GM23248 (cell line): ENCODE measurements around the gene CNGB1.

Source experiments
- EZH2 ChIP-seq: fragments of 200-600 bp; sonication (generic); IDR thresholded peaks from 2 replicates; pipeline ENCODE4 v1.6.1; 2018; ENCODE audit warnings: antibody characterized with exemption, mild to moderate bottlenecking; ENCODE audit not compliant: insufficient read depth, poor library complexity, severe bottlenecking
- EZH2phosphoT487 ChIP-seq: fragments of 200-600 bp; sonication (generic); IDR thresholded peaks from 2 replicates; pipeline ENCODE4 v1.6.1; 2018; ENCODE audit warnings: antibody characterized with exemption, moderate library complexity, mild to moderate bottlenecking, low read depth; ENCODE audit not compliant: insufficient read depth

DNA sequence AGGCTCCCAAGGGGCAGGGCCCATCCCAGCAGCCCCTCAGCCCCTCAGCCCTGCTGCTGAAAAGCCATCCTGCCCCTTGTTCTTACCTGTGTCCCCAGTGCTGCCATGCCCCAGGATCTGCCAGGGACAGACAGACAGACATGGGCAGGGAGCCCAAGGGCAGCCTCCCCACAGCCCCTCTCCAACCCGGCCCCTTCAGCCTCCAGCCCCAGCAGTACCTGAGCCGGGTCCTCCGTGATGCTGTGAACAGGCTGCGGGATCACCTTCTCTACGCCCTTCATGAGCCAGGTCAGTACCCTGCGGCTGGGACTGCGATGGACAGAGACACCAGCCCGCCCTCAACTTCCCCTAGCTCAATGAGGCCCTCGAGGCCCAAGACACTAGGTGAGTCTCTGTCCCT lies 8.2 kb downstream of the CNGB1 start:
- TF ChIP-seq EZH2 (no peak), EZH2phosphoT487 (no peak)
